VCaP (cell line): ENCODE results near the gene SLC6A13.

ENCODE experiments used
- H3K27ac ChIP-seq: fragments of 450-650 bp; 2 replicates; pipeline ENCODE4 v1.5.1; 2017
- CTCF ChIP-seq: fragments of 450-650 bp; conservative IDR thresholded peaks from 2 replicates; pipeline ENCODE4 v1.5.1; 2017; ENCODE audit warnings: mild to moderate bottlenecking, moderate library complexity

SLC6A13 gene

GRCh38 chr12:179131-179884 lies 83.3 kb downstream of the SLC6A13 start:
- no peak overlapping the region for H3K27ac ChIP-seq
- TF ChIP-seq CTCF, result no peak

DNA sequence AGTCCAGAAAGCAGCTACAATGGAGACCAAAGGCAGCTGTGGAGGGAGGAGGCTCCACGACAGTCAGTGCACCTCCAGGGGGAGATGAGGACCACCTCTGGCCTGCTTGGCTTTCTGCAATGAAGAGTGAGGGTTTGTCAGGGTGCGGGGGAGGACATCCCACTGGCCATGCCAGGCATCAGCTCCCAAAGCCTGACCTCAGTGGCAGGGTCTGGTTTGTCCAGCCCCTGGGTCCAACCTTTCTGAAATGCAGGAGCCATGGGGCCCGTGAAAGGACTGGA lies 83.9 kb downstream of the SLC6A13 start:
- TF ChIP-seq CTCF, result no peak
- H3K27ac ChIP-seq, result no peak overlapping the region

DNA sequence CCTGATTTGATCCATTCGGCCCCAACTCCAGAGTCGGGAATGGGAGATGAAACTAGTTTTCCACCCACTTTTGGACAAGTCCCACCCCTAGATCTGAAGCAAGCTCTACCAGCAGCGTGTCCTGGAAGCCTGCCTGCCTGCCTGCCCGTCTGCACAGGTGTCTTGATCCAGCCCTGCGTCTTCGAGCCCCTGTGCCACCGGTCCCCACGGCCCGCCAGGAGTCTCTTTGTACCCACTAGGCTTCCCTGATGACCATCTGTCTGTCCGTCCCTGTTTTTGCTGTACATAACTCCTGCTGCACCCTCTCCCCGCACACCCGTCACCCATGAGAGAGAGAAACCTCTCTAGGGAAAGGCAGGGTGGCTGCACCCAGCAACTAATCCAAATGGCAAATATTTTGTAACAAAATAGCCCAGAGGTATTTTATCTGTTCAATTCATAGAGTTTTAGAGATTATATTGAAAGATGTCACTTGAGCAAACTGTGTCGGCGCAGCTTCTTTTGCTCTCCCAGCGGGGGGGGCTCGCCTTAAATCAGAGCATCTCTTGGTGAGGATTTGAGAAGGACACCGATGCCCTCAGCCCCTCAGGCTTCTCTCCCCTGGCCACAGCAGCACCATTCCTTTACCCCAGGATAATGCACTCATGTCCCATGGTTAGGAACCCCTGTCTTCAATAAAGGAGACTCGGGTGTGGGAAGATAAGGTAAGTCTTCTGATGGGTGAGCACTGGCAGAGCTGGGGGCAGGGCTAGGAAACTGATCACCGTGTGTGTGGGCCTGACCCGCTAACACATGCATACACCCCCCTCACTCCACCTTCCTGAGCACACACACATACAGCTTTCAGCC lies 84.4 kb downstream of the SLC6A13 start:
- no peak overlapping the region for H3K27ac ChIP-seq
- TF ChIP-seq CTCF, result no peak

DNA sequence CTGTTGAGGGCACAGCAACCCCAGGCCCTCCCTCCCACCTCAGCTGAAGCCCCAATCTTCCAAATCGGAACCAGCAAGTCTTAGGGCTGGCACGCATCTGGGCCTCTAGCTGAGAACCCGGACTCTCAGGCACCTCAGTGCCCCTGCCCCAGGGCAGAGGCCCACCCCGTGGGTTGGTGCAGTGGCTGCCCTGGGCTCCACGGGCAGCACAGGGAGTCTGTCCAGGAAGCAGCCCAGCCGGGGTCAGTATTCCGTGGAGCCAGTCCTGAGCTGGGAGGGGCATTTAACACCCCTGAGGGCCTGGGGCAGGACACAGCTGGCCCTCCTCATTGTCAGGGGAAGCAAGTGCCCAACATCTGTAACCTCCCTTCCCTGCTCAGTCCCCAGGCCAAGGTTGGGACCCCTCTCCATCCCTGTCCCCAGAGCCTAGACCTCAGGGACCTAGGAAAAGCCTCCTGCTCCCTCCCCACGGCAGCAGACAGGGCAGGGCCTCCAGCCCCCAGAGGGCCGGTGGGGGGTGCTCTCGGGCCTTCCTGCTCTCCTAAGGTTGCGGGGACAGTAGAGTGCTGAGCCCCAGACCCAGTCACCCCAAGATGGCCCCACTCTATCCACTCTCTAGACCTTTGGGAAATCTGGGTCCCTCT lies 85.2 kb downstream of the SLC6A13 start:
- no peak for TF ChIP-seq CTCF
- H3K27ac ChIP-seq, result no peak overlapping the region

DNA sequence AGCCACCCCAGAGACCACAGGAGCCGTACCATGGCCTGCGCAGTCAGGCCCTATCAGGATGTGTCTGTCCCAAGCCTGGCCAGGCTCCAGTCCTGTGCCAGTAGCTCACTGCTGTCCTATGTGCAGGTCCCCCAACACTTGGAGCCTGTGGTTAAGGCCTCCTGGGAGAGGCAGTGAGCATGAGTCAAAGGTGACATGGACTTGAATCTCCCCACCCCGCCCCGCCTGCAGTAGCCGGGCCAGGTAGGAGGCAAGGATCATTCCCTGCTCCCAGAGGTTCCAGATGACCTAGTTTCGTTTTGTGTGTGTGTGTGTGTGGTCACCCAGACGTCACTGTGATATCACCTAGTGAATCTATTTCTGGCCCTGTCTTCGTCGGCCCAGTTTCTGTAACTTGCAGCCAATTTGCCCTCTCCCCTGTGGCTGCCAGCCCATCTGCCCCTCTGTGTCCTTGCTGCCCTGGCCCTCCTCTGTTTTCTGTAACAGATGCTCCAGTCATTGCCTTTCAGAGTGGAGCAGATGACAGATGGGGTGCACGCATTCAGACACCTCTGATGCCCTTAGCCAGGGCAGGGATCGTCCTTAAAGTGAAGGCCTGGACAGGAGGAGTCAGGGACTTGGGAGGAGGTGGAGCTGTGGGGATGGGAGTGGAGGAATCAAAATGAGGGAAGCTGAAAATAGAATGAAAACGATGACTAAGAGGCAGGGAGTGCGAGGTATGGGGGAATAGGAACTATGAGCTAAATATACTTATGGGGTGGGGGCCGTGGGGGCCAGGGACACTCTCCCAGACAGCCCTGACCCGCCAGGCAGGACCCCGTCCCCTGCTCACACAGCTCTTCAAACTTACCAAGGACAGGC lies 86.1 kb downstream of the SLC6A13 start:
- H3K27ac ChIP-seq, result no peak overlapping the region
- TF ChIP-seq CTCF, result no peak

DNA sequence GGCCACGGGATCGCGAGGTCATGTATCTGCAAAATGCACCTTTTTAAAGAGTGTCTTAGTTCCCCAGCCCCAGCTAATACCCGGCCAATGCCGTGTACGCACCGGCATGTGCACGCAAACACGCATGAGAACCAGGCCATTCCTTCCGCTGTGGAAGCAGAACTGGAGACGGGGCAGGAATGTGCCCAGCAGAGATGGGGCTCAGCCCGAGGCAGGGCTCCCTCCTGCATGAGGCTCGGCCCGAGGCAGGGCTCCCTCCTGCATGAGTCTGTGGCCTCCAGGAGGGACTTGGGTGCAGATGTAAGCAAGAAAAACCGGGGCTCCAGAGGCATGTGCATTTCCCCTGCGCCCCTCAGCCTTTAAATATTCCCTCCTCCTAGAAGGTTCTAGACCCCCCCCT lies 86.9 kb downstream of the SLC6A13 start:
- no peak for TF ChIP-seq CTCF

More for the DNA sequence above, 86.9 kb downstream of the SLC6A13 start:
- no peak overlapping the region for H3K27ac ChIP-seq
